ENCODE results near the gene OR4K15. TPM values are rescaled to one million over a fixed set of nuclear protein-coding genes. Genes with fewer than 3 reads are reported as not detected.

The OR4K15 gene
- total RNA-seq, 1 donor from 2014 or later: not detected

DNA sequence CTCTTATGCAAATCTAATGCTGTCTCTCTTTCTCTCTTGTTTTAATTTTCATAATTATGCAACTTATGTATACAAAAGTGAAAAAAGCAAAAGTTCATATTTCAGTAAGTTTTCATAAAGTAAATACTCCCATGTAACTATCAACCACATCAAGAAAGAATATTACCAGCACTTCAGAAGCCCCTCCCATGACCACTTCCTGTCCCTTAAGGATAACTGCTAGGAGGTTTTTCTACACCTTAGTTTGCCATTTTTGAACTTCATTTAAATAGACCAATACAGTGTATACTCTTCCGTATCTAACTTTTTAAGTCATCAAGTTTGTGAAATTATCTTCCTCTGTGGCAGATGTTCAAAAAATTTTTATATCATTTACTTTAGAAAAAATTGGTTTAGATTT is 547 bp upstream of the OR4K15 start:
- Mint-ChIP-seq H3K27ac (ENCODE audit: unreplicated experiment) (no peak overlapping the region), H3K27me3 (ENCODE audit: unreplicated experiment) (no peaks in the 10 kb centered on the region), H3K4me3 (ENCODE audit: unreplicated experiment) (no peak overlapping the region), H3K9me3 (ENCODE audit: unreplicated experiment) (peaks cover 8% of the 10 kb centered on the region), H3K4me1 (ENCODE audit: low read depth, unreplicated experiment) (no peaks in the 10 kb centered on the region), H3K36me3 (ENCODE audit: unreplicated experiment) (no peaks in the 10 kb centered on the region)
- TF ChIP-seq, protein P1, sequence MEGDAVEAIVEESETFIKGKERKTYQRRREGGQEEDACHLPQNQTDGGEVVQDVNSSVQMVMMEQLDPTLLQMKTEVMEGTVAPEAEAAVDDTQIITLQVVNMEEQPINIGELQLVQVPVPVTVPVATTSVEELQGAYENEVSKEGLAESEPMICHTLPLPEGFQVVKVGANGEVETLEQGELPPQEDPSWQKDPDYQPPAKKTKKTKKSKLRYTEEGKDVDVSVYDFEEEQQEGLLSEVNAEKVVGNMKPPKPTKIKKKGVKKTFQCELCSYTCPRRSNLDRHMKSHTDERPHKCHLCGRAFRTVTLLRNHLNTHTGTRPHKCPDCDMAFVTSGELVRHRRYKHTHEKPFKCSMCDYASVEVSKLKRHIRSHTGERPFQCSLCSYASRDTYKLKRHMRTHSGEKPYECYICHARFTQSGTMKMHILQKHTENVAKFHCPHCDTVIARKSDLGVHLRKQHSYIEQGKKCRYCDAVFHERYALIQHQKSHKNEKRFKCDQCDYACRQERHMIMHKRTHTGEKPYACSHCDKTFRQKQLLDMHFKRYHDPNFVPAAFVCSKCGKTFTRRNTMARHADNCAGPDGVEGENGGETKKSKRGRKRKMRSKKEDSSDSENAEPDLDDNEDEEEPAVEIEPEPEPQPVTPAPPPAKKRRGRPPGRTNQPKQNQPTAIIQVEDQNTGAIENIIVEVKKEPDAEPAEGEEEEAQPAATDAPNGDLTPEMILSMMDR (IDR thresholded peaks at IDR 0.05; ENCODE audit: partially characterized antibody, unreplicated experiment): no peak
- no peak for DNase-seq

DNA sequence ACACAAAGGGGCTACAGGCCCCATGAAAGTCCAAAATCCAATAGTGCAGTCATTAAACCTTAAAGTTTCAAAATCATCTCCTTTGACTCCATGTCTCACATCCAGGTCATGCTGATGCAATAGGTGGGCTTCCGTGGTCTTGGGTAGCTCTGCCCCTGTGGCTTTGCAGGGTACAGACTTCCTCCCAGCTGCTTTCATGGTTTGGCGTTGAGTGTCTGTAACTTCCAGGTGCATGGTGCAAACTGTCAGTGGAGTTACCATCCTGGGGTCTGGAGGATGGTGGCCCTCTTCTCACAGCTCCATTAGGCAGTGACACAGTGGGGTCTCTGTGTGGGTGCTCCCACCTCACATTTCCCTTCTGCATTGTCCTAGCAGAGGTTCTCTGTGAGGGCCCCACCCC is 18.0 kb downstream of the OR4K15 start:
- Mint-ChIP-seq H3K27me3 (ENCODE audit: unreplicated experiment) (no peaks in the 10 kb centered on the region), H3K27ac (ENCODE audit: unreplicated experiment) (no peak overlapping the region), H3K4me3 (ENCODE audit: unreplicated experiment) (no peak overlapping the region), H3K4me1 (ENCODE audit: low read depth, unreplicated experiment) (no peaks in the 10 kb centered on the region), H3K9me3 (ENCODE audit: unreplicated experiment) (peaks cover 12% of the 10 kb centered on the region), H3K36me3 (ENCODE audit: unreplicated experiment) (peaks cover 11% of the 10 kb centered on the region)
- no peak for DNase-seq
- TF ChIP-seq, protein P1 (IDR thresholded peaks at IDR 0.05; ENCODE audit: partially characterized antibody, unreplicated experiment): no peak

DNA sequence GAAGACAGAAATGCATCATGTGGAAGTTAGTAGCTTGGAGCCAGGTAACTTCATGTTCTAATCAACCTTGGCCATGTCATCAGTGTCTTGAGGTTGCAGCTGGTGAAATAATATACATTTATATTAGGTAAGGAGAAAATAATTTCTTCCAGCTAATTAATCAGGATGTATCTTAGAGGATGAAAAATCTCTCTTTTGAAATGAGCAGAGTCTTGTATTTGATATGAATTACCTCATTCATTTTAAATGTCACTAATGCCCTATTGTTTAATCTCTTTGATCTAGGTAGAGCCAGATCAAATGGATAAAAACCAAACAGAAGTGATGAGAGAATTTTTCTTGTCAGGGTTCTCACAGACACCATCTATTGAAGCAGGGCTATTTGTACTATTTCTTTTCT is 26.5 kb downstream of the OR4K15 start, which contains the start of gene OR4Q2:
Gene OR4Q2, plus strand, starts transcription at position 301 of the 400 bp plus-strand sequence.
- peaks cover 4% of the 10 kb centered on the region for H3K9me3 Mint-ChIP-seq (ENCODE audit: unreplicated experiment)
- no peak within 1 kb of the TSS for H3K4me3 Mint-ChIP-seq (ENCODE audit: unreplicated experiment)
- no peaks in the 10 kb centered on the region for H3K27me3 Mint-ChIP-seq (ENCODE audit: unreplicated experiment)
- no peak for DNase-seq
- no peak within 1 kb of the TSS for H3K27ac Mint-ChIP-seq (ENCODE audit: unreplicated experiment)
- H3K4me1 Mint-ChIP-seq (ENCODE audit: low read depth, unreplicated experiment): no peaks in the 10 kb centered on the region
- TF ChIP-seq, protein P1 (IDR thresholded peaks at IDR 0.05; ENCODE audit: partially characterized antibody, unreplicated experiment): no peak
- H3K36me3 Mint-ChIP-seq (ENCODE audit: unreplicated experiment): no peaks in the 10 kb centered on the region

DNA sequence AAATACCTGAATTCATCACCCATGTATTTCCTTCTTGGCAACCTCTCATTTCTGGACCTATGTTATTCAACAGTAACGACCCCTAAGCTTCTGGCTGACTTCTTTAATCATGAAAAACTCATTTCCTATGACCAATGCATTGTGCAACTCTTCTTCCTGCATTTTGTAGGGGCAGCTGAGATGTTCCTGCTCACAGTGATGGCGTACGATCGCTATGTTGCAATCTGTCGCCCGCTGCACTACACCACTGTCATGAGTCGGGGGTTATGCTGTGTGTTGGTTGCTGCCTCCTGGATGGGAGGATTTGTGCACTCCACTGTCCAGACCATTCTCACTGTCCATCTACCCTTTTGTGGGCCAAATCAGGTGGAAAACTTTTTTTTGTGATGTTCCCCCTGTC is 26.9 kb downstream of the OR4K15 start:
- TF ChIP-seq, protein P1 (IDR thresholded peaks at IDR 0.05; ENCODE audit: partially characterized antibody, unreplicated experiment): no peak
- Mint-ChIP-seq H3K27ac (ENCODE audit: unreplicated experiment) (no peak overlapping the region), H3K9me3 (ENCODE audit: unreplicated experiment) (peaks cover 7% of the 10 kb centered on the region), H3K36me3 (ENCODE audit: unreplicated experiment) (no peaks in the 10 kb centered on the region), H3K4me3 (ENCODE audit: unreplicated experiment) (no peak overlapping the region), H3K4me1 (ENCODE audit: low read depth, unreplicated experiment) (no peaks in the 10 kb centered on the region), H3K27me3 (ENCODE audit: unreplicated experiment) (no peaks in the 10 kb centered on the region)
- DNase-seq: no peak

DNA sequence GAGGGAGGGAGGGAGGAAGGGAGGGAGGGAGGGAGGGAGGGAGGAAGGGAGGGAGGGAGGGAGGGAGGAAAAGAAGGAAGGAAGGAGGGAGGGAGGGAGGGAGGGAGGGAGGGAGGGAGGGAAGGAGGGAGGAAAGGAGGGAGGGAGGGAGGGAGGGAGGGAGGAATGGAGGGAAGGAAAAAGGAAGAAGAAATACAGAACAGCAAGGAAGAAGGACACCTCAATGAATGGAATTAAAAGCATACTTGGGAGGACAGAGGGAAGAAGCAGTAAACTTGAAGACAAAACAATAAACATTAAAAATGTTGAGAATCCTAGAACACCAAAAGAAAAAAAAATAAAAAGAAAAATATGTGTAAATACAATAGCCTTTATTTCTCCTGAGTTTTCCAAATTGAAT is 32.8 kb downstream of the OR4K15 start:
- Mint-ChIP-seq H3K4me3 (ENCODE audit: unreplicated experiment) (no peak overlapping the region), H3K27ac (ENCODE audit: unreplicated experiment) (no peak overlapping the region), H3K9me3 (ENCODE audit: unreplicated experiment) (peaks cover 9% of the 10 kb centered on the region), H3K36me3 (ENCODE audit: unreplicated experiment) (no peaks in the 10 kb centered on the region), H3K27me3 (ENCODE audit: unreplicated experiment) (no peaks in the 10 kb centered on the region), H3K4me1 (ENCODE audit: low read depth, unreplicated experiment) (no peaks in the 10 kb centered on the region)
- TF ChIP-seq, protein P1 (IDR thresholded peaks at IDR 0.05; ENCODE audit: partially characterized antibody, unreplicated experiment): no peak
- no peak for DNase-seq
